GM15510 (cell line): ENCODE measurements around the gene MTCH1.

Experiments
- POLR2A ChIP-seq: IDR thresholded peaks from 3 replicates; pipeline ENCODE4 v1.6.1; 2011; ENCODE audit warnings: borderline replicate concordance; ENCODE audit not compliant: insufficient read length; ENCODE audit errors: extremely low read depth

Gene MTCH1

DNA sequence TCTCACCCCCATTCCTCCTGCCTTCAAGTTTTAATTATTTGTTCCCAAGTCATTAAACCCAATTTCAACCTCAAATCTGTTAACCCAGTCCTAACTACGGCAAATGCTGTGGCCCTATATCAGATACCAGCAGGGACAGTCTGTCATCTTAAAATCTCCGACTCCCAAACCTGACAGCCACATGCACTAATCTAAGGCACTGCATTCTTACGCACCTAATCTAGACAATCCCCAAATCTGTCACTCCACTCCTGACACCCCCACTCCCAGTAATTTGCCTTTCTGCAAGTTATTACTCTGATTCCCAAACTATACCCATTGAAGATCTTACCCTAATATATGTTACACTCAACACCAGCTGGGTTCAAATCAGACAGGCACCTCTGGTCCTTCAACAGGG is 2.5 kb downstream of the MTCH1 start:
- no peak for TF ChIP-seq POLR2A

DNA sequence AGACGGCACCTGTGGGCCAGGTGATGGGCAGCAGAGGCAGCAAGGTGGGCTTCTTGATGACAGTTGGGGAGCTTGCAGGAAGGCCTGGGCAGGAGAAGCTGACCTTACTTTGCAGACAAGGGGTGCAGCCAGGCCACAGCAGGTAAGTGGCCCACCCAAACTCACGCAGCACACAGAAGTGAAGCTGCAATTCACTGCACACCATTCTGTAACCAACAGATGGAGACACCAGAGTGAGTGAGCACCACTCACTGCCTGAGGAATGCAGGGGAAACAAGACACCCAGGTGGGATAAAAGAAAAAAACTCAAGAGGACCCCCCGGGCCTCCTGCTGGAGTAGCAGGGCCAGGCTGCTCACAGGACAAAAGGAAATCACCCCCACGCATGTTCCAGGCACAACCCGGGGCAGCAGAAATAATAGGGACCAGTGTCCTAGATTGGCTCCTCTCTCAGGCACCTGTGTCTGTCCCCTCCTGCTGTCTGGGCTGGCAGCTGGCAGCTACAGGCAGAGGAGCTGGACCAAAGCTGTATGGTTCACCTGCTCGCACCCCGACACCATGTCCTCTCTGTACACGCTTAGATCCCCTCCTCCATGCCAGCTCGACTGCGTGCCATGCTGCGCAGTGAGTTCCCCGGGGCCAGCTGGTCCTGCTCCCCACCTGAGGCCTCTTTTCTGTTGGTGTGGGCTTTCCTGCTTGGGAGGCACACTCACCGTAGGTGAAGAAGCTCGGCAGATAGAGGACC is 4.9 kb downstream of the MTCH1 start:
- no peak for TF ChIP-seq POLR2A

DNA sequence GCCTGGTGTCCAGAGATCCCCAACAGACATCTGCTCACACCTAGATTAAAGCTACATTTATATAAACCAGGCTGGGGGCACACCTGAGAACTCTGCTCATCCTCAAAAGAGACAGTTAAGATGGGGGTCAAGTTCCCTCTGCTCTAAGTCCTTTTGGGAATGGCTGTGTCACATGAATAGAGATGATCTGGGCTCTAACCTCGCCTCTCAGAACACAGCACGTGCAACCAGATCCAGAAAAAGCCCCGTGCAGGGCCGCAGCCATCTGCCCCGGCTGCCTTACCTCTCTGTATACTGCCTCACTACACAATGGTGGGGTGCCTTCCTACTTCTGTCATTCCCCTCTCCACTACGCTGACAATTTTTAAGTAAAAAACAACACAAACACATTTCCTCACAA is 5.9 kb downstream of the MTCH1 start:
- TF ChIP-seq POLR2A = no peak

DNA sequence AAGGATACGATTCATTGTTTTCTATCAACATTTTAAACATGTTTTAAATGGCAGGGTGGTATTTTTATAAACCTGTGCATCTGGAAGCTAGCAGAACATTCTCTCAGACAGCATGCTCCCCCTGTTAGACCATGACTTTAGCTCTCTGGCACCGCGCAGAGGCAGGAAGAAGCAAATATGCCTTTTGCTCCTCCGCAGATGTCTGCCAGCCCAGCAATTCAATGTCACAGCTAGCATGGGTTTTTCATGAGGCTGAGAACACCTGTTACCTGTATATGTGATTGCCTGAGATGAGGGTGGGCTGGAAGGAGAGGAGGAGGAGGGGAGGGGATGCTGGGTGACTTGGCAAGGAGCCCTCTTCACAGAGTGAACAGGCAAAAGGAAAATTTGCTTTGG is 6.7 kb downstream of the MTCH1 start:
- no peak for TF ChIP-seq POLR2A

DNA sequence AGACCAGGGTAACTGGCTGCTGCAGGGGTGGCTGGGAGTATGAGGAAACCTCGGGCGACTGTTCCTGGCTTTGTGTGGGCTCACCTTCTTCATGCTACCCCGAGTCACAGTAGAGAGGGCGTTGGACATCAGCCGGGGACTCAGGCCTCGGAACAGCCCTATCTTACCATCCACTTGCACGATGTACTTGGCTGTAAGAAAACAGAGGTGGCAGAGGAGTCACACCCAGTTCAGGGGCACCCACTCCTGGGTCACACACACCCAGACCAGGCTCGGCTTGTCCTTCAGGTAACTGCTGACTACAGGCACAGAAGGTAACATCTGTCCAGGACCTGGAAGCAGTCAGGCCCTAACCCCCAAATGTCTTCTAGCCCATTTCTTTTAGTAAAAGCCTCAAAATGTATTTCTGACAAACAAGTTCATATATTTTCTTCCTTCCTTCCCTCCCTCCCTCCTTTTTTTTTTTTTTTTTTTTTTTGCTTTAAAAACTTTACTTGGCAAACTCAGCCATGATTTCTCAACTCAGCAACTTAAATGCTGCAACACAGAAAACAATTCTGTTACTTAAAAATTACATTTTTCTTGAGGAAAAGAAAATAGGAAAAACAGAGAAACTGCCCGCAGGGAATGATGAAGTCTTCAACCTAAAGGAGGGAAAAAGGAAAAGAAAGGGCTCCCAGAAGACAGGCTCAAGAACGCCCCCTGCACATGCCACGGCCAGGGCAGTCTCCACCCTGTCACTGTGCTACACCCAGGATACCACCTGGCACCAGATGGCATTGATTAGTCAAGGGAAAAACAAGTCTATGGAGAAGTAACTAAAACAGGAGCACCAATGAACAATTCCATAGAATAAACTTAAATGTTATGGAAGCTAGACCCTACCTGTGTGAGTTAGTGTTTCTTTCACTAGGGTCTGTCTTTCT is 7.3 kb downstream of the MTCH1 start:
- no peak for TF ChIP-seq POLR2A

DNA sequence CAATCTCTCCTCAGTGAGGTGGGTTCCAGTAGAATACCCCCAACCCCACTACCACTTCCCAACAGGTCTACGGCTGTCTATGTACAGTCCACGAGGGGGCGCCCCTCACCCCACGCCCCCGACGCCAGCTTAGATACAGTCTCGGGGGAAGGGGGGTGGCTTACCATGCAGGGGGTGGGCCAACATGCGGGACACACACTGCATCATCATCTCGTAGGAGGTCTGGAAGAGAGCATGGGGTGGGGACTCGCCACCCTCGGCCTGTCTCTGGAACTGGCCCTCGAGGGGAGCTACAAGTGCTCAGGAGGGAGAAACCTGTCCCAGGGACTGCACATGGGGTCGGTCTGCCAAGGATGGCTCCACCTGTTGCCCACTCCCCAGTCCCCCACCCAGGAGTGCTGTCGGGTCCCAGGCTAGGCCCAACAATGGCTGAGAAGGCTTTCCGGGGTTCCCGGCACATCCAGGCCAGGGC is 8.5 kb downstream of the MTCH1 start:
- no peak for TF ChIP-seq POLR2A

DNA sequence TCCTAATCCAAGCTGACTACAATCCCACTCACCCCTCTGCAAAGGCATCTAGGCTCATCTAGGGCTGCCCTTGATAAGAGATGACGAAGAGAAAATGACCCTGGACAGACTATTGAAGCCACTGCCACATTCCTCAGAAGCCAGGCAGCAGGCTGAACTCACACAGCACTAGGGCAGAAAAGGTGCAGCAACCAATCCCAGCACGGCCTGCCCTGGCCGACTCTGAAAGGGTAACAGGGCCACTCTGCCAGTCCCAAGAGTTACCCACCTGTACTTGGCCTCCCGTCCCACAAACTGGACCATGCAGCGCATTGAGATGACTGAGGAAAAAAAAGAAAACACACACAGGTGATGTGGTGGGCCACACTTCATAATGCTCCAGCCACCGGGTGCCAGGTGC is 9.1 kb downstream of the MTCH1 start:
- TF ChIP-seq POLR2A = no peak

DNA sequence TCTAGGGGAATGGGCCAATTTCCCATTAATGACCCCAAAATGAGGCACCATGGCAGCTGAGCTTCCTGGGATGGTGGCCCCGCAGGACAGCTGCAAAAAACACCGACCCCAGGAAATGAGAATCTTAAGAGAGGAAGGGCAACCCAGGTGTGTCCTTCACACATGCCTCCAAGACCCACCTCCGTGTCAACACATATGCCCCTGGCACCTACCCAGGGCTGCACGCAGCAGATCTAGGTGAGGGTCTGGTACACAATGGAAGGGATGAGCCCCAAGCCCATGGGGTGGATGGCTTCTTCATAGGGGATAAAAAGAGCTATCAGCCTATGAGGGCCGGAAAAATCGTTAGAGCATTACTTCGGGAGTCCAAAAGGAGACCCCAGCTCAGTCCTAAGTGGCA is 9.5 kb downstream of the MTCH1 start:
- no peak for TF ChIP-seq POLR2A

DNA sequence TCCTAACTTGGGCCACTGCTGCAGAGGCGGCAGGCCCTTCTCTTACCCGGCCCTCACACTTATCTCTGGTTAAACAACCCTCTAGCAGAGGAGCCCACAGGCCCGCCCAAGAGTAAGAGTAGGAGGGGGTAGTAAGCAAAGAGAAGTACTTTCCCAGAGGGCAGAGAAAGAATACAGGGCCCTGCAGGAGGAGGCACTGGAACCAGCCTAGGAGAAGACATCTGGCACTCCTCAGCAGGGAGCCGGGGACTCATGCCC is 10.1 kb downstream of the MTCH1 start:
- no peak for TF ChIP-seq POLR2A

DNA sequence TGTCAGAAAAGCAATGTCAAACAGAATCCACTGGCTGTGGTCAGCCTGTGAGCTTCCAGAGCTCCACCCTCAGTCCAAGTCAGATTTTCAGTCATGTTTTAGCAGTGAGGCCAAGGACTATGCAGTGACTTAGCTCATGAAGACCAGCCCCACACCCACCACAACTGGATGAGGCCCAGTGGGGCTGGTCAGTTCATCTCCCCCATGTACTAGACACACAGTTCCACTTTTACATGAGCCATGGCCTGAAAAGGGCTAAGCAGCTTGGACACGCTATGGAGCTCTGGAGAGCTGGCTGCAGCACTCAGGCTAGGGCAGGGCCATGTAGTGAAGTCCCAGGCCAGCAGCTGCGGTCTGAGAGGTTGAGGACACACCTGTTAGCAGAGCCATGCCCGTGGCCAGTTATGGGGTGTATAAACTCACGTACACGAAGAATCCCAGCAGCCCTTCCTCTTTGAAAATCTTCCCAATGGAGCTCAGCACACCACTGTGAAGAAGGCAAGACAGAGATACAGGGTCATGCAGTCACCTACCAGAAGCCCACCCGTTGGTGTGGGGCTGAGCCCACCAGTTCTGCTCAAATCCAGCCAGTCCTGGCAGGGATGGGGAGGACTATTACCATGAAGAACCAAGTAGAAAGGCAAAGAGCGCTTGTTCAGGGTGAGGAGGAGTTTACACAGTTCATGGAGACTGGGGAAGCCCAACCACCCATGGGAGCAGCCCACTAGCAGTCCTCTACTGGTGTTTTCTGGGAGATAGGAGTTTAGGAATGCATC is 10.6 kb downstream of the MTCH1 start:
- TF ChIP-seq POLR2A = no peak

DNA sequence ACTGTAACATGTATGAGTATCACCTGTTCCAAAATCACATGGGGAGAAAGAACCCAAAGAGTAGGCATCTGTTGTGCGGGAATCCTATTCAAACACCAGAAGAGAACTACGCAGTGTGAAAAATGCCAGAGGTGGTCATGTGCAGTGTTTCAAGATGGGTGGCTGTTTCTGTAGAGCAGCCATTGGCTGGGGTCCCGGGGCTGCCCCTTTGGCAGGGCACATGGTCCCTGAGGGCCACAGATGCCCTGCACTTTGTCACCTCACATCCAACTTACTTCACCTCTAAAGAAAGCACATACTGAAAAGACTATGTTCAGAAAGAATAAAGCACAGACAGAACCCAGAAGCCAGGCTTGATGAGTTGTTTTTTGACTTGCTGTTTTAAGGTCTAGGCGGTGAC is 12.3 kb downstream of the MTCH1 start:
- TF ChIP-seq POLR2A = no peak

DNA sequence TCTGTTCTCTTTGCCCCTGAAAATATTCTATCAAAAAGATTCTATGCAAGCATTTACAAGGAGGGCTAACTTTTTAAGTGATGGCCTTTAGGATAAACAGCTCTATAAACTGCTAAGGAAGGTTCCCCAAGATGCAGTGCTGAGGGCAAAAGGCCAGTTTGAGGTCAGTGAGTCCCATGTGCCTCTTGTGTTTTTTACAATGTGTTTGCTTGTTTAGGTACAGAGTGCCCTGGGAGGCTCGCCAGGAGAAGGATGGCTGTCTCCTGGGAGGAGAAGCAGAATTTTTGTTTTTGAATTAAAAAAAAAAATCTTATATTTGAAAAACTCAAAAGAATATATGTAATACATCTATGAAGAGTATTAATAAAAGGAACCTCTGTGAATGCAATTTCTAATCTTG is 12.8 kb downstream of the MTCH1 start:
- TF ChIP-seq POLR2A = no peak

DNA sequence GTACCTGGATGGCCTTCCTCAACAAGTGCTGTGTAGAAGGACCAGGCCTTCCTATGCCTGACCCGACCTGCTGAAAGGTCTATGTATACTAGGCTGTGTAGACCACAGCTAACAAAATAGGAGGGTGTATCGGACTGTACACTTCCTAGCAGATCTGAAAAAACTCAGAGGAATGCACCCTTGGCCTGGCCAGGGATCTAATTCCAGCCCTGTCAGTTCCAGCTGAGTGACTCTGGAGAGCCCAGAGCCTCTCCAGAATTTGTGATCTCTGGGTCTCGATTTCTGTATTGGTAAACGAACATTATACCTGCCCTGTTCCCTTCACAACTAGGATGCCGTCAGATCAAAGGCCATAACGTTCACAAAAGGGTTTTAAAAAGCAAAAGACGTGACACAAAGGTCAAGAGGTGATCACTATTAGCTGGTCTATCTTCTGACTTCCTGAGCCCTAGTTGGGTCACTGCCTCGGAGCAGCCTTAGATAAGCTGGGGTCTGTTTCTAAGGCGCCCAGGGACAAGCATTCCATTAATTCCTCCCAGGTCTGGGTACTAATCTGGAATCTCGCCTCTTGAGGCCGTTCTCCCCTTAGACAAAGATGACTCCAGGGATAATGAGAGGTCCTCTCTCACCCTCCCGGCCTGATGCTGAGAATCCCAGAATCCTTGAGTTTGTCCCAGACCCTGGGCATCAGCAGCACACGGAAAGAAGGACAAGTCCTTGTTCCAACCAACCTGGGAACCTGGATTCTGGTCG is 13.9 kb downstream of the MTCH1 start:
- TF ChIP-seq POLR2A = no peak
